BLaER1 (cell line): ENCODE results near the gene ABHD14A.

Experiments
- H3K27ac ChIP-seq: shearing (Covaris generic); formaldehyde crosslinking; 2 replicates; pipeline ENCODE4 v1.8.1; 2022
- H3K27me3 ChIP-seq: shearing (Covaris generic); formaldehyde crosslinking; 2 replicates; pipeline ENCODE4 v1.8.1; 2022
- H3K36me3 ChIP-seq: shearing (Covaris generic); formaldehyde crosslinking; 2 replicates; pipeline ENCODE4 v1.8.1; 2022
- H3K4me1 ChIP-seq: shearing (Covaris generic); formaldehyde crosslinking; 2 replicates; pipeline ENCODE4 v1.8.1; 2022
- H3K4me2 ChIP-seq: shearing (Covaris generic); formaldehyde crosslinking; 2 replicates; pipeline ENCODE4 v1.8.1; 2022
- H3K4me3 ChIP-seq: shearing (Covaris generic); formaldehyde crosslinking; 2 replicates; pipeline ENCODE4 v1.8.1; 2022
- H3K9ac ChIP-seq: shearing (Covaris generic); formaldehyde crosslinking; 2 replicates; pipeline ENCODE4 v1.8.1; 2022
- H3K9me3 ChIP-seq: shearing (Covaris generic); formaldehyde crosslinking; 2 replicates; pipeline ENCODE4 v1.8.1; 2022
- H4K20me1 ChIP-seq: shearing (Covaris generic); formaldehyde crosslinking; 2 replicates; pipeline ENCODE4 v1.8.1; 2022
- Cebpa-rat ChIP-seq: shearing (Covaris generic); IDR thresholded peaks from 2 replicates; pipeline ENCODE4 v1.8.1; 2022

Gene ABHD14A

DNA sequence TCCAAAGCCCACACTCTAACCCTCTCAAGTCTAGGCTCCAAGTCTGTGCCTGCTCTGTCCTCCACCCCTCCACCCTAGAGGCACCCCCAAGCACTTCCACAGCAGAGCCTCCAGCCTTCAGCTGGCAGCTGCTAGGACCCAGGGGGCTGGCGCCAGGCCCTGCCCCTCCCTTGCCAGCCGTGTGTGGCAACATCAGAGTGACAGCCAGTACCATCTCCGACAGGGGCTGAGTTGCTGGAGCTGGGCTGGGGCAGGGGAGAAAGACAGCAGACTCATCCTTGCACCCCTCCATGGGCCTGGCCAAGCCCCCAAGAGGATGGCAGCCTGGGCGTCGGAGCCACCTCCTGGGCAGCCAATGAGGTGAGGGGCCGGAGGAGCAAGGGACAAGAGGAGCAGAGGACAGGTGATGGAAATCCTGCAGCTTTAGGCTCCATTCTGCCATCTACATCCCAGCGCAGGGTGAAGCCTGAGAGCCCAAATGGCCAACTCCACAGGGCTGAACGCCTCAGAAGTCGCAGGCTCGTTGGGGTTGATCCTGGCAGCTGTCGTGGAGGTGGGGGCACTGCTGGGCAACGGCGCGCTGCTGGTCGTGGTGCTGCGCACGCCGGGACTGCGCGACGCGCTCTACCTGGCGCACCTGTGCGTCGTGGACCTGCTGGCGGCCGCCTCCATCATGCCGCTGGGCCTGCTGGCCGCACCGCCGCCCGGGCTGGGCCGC, 19.5 kb upstream of the ABHD14A start, which contains the start of gene GPR62:
Gene GPR62 (plus strand): TSS at position 207 of the 718 bp plus-strand sequence. CDS start 272 bp downstream, at position 479.
- Histone ChIP-seq H4K20me1 (peaks cover 33% of the 10 kb centered on the region), H3K9ac (no peak within 1 kb of the TSS), H3K9me3 (no peaks in the 10 kb centered on the region), H3K27ac (no peak within 1 kb of the TSS), H3K4me3 (peak within 1 kb of the TSS; percentile 27), H3K36me3 (peaks cover 38% of the 10 kb centered on the region), H3K4me1 (peaks cover 29% of the 10 kb centered on the region), H3K4me2 (peak within 1 kb of the TSS; percentile 64), H3K27me3 (peaks cover 50% of the 10 kb centered on the region)
- TF ChIP-seq Cebpa-rat, result no peak

DNA sequence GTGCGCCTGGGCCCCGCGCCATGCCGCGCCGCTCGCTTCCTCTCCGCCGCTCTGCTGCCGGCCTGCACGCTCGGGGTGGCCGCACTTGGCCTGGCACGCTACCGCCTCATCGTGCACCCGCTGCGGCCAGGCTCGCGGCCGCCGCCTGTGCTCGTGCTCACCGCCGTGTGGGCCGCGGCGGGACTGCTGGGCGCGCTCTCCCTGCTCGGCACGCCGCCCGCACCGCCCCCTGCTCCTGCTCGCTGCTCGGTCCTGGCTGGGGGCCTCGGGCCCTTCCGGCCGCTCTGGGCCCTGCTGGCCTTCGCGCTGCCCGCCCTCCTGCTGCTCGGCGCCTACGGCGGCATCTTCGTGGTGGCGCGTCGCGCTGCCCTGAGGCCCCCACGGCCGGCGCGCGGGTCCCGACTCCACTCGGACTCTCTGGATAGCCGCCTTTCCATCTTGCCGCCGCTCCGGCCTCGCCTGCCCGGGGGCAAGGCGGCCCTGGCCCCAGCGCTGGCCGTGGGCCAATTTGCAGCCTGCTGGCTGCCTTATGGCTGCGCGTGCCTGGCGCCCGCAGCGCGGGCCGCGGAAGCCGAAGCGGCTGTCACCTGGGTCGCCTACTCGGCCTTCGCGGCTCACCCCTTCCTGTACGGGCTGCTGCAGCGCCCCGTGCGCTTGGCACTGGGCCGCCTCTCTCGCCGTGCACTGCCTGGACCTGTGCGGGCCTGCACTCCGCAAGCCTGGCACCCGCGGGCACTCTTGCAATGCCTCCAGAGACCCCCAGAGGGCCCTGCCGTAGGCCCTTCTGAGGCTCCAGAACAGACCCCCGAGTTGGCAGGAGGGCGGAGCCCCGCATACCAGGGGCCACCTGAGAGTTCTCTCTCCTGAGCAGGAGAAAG, 18.7 kb upstream of the ABHD14A start:
- H4K20me1 ChIP-seq, result peaks cover 41% of the 10 kb centered on the region
- H3K27ac ChIP-seq, result no peak overlapping the region
- H3K4me2 ChIP-seq, result peak overlapping the region; percentile 64
- peak overlapping the region; percentile 27 for H3K4me3 ChIP-seq
- TF ChIP-seq Cebpa-rat, result no peak
- peaks cover 50% of the 10 kb centered on the region for H3K27me3 ChIP-seq
- H3K9me3 ChIP-seq, result no peaks in the 10 kb centered on the region
- peaks cover 46% of the 10 kb centered on the region for H3K36me3 ChIP-seq
- H3K9ac ChIP-seq, result no peak overlapping the region
- H3K4me1 ChIP-seq, result peaks cover 29% of the 10 kb centered on the region

DNA sequence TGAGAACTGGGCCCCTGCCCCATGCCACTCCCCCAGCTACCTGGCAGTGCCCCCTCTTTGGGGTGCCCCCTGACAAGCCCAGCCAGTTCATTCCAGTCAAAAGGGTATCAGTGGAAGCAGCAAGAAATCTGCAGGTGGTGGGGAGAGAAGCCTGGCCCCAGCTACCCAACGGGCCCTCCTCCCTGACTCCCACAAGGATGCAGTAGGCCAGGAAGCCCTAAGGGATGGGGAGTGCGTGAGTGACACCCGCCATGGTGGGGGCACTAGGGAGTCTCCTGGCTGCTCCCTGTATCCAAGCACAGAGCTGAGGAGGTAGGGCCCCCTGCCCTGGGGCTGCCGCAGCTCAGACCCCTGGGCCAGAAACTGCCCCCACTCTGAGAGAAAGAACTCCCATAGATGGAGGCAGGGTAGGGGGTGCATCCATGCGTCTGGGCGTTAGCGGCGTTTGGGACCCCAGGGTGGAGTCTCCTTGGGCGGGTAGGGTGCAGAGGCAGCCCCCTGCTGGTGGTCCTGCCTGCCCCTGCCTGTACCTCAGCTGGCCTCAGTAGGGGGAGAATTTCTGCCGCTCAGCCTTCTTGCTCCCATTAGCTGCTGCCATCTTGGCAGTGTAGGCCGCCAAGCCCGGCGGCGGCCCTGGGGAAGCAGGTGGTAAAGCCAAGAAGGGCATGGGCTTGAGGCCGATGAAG, 17.2 kb upstream of the ABHD14A start:
- no peak overlapping the region for H3K9ac ChIP-seq
- no peak overlapping the region for H3K4me3 ChIP-seq
- H3K27me3 ChIP-seq, result peaks cover 50% of the 10 kb centered on the region
- H3K4me1 ChIP-seq, result peaks cover 35% of the 10 kb centered on the region
- no peak overlapping the region for H3K4me2 ChIP-seq
- no peak overlapping the region for H3K27ac ChIP-seq
- H3K36me3 ChIP-seq, result peaks cover 54% of the 10 kb centered on the region
- peaks cover 56% of the 10 kb centered on the region for H4K20me1 ChIP-seq
- H3K9me3 ChIP-seq, result no peaks in the 10 kb centered on the region
- no peak for TF ChIP-seq Cebpa-rat

DNA sequence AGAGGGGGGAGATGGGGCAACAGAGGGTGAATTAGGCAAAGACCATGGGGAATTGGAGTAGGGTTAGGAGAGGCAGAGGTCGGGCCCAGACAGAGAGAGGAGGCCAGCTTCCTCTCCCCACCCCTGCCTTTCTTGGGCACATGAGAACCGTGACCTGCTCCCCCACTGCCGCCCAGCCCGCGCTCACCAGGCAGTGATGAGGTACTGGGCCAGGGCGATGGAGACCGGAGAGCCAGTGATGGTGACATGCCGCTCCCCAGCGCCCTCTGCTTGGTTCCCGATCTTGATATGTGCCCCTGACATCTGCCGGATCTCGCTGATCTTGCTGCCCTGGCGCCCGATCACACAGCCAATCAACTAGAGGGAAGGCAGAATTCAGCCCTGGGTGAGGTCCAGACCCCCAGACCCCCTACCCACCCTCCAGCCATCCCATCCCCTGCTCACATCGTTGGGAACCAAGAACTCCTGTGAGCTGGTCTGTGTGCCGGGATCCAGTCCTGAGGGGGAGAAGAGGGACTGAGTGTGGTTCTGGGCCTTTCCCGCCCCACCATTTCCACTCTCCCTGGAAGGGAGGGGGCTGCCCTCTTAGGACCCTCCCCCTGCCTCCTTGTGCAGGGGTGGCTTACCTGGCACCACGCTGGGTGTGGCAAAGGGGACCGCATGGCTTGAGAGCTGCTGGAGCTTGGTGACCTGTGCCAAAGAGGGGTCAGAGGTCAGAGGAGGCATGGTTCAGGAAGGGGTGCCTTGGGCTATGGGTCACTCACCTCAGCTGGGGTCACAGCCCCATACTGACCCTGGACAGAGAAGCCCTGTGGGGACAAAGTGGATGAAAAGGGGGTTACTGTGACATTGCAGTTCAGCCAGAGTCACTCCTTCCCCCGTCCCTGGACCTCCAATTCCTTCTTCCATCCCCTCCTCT, 16.0 kb upstream of the ABHD14A start:
- Histone ChIP-seq H3K4me1 (peaks cover 46% of the 10 kb centered on the region), H3K4me3 (no peak overlapping the region), H4K20me1 (peaks cover 68% of the 10 kb centered on the region), H3K4me2 (no peak overlapping the region), H3K27me3 (peaks cover 40% of the 10 kb centered on the region), H3K9ac (no peak overlapping the region), H3K9me3 (no peaks in the 10 kb centered on the region), H3K27ac (no peak overlapping the region), H3K36me3 (peaks cover 58% of the 10 kb centered on the region)
- no peak for TF ChIP-seq Cebpa-rat

DNA sequence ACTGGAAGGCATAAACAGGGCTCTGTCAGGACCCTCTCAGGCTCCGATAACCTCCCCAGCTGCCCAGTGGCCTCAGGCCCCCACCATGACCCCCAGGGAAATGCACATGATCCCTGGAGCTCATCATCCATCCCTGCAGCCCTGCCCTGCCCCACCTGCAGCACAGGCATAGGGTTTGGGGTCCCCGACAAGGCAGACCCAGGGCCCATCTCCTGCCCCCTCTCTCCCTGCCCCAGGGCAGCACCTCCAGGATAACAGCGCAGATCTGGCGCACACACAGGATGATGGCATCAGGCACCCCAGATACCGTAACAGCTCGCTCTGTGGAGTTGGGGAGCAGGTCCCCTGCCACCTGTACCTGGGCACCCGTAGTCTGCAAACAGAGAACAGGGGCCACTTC, 15.2 kb upstream of the ABHD14A start:
- peaks cover 32% of the 10 kb centered on the region for H3K27me3 ChIP-seq
- no peak overlapping the region for H3K9ac ChIP-seq
- peaks cover 76% of the 10 kb centered on the region for H4K20me1 ChIP-seq
- H3K36me3 ChIP-seq, result peaks cover 58% of the 10 kb centered on the region
- peaks cover 49% of the 10 kb centered on the region for H3K4me1 ChIP-seq
- no peak overlapping the region for H3K4me3 ChIP-seq
- H3K9me3 ChIP-seq, result no peaks in the 10 kb centered on the region
- no peak overlapping the region for H3K4me2 ChIP-seq
- no peak overlapping the region for H3K27ac ChIP-seq
- no peak for TF ChIP-seq Cebpa-rat

DNA sequence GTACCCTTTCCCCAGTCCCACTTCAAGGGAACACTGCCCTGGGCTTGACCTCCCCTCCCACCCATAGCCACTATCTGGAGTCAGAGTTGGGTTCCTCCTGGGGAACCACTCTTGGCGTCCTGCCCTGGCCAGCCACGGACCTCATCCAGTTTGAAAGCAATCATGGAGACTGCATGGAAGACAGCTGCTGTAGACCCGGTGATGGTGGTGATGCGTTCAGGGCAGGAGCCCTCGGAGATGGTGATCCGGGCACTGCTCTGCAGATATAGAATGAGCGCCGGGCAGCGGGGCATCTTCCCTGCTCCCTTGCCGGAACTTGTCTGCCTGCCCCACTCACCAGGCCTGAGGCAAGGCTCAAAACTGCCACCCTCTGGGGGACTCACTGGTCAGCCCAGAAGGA, 14.5 kb upstream of the ABHD14A start:
- no peaks in the 10 kb centered on the region for H3K9me3 ChIP-seq
- H3K4me2 ChIP-seq, result no peak overlapping the region
- no peak overlapping the region for H3K4me3 ChIP-seq
- H3K9ac ChIP-seq, result no peak overlapping the region
- H4K20me1 ChIP-seq, result peaks cover 74% of the 10 kb centered on the region
- peaks cover 25% of the 10 kb centered on the region for H3K27me3 ChIP-seq
- H3K4me1 ChIP-seq, result peaks cover 49% of the 10 kb centered on the region
- peaks cover 58% of the 10 kb centered on the region for H3K36me3 ChIP-seq
- no peak for TF ChIP-seq Cebpa-rat
- H3K27ac ChIP-seq, result no peak overlapping the region

DNA sequence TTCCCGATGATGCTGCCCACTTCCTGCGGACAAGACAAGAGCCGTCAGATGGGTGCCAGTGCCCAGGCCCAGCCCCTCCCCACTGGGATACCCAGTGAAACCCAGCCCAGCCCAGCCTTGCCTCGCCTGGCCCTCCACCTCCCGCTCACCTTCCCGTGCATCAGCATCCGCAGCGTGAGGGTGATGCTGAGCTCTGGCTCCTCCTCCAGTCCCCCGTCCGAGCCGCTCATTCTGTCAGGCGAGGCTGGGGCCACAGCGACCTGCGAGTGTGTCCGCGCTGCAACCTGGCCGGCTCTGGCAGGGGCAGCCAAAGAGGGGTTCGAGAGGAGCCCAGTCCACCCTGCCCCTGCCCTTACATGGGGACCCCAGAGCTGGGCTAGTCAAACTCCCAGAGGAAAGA, 13.9 kb upstream of the ABHD14A start:
- peaks cover 49% of the 10 kb centered on the region for H3K4me1 ChIP-seq
- no peaks in the 10 kb centered on the region for H3K9me3 ChIP-seq

DNA sequence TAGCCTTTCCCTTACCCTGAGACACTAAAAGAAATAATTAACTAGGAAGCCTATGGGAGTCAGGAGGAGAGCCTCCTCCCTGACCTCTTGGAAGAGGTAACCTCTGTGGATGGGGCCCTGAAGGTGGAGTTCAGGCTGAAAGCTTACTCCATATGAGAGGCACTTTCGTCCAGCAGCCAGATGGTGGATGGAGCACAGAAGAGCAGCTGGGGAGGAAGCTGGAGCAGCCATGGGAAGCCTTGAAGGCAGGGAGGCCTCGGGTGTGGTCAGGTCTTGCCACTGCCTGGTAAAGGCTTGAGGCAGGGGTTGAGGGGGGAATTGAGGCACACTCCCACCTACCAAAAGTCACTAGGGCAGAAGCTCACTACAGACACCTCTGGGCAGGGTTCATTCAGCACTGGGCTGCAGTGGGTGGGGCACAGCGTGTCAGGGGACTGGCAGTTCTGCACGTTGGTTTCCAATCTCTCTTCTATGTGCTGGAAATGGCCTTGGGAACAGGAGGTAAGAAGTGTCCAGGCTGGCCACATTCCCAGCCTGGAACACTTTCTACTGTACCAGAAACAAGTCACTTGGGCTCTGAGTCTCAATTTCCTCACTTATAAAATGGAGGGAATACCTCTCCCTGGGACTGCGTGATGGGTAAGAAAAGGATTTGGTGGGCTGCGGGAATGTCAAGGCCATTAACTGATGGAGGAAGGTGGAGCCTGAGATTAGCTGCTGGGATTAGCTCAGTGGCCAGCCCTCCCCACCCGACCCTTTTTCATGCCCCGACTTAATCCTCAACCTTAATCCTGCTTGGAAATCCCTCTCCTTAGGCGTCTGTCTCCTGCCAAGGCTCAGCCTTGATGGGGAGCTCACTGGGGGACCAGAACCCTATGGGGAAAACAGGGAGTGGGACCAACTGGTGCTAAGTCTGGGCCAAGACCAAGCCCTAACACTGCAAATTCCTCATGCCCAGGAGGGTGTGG, 13.0 kb upstream of the ABHD14A start:
- H3K4me1 ChIP-seq, result peaks cover 49% of the 10 kb centered on the region
- no peak overlapping the region for H3K9ac ChIP-seq
- peaks cover 10% of the 10 kb centered on the region for H3K27me3 ChIP-seq
- peaks cover 54% of the 10 kb centered on the region for H3K36me3 ChIP-seq
- peaks cover 59% of the 10 kb centered on the region for H4K20me1 ChIP-seq
- no peak overlapping the region for H3K27ac ChIP-seq
- no peak overlapping the region for H3K4me3 ChIP-seq
- H3K9me3 ChIP-seq, result no peaks in the 10 kb centered on the region
- no peak overlapping the region for H3K4me2 ChIP-seq
- no peak for TF ChIP-seq Cebpa-rat

More for the DNA sequence above, 13.9 kb upstream of the ABHD14A start:
- H3K27ac ChIP-seq, result no peak overlapping the region
- TF ChIP-seq Cebpa-rat, result no peak
- H3K36me3 ChIP-seq, result peaks cover 58% of the 10 kb centered on the region
- H3K9ac ChIP-seq, result no peak overlapping the region
- peaks cover 68% of the 10 kb centered on the region for H4K20me1 ChIP-seq
- H3K27me3 ChIP-seq, result peaks cover 18% of the 10 kb centered on the region
- H3K4me2 ChIP-seq, result no peak overlapping the region
- H3K4me3 ChIP-seq, result no peak overlapping the region
